ENCODE measurements around the gene RAB3A. TPM values are rescaled to one million over a fixed set of nuclear protein-coding genes. Genes with fewer than 3 reads are reported as not detected.

Gene RAB3A, protein sequence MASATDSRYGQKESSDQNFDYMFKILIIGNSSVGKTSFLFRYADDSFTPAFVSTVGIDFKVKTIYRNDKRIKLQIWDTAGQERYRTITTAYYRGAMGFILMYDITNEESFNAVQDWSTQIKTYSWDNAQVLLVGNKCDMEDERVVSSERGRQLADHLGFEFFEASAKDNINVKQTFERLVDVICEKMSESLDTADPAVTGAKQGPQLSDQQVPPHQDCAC
- 10.4 and 16.2 TPM in 2 replicates for total RNA-seq (2011; cell fraction: chromatin; rRNA removed; ENCODE audit: low replicate concordance)
- total RNA-seq (2011; cell fraction: nucleolus; rRNA removed): 8.7 and 9.3 TPM in 2 replicates
- 7.6 and 8.3 TPM in 2 replicates for total RNA-seq (2011; cell fraction: nucleoplasm; rRNA removed)
- total RNA-seq (2014; rRNA removed) (0.86 and 2.5 TPM in 2 replicates), total RNA-seq (2014; rRNA removed; fragmentation: Illumina TruSeq; extraction: Trizol) (0.26 and 0.69 TPM in 2 replicates), total RNA-seq (2015; rRNA removed; fragmentation: Illumina TruSeq; extraction: Trizol) (1.6 and 1.7 TPM in 2 replicates), total RNA-seq (2021) (3.7 and 5.1 TPM in 2 replicates), polyA plus RNA-seq (2011; rRNA removed) (0.84 and 2.9 TPM in 2 replicates), polyA plus RNA-seq (2014; fragmentation: Illumina TruSeq; extraction: Trizol) (1.9 and 2.8 TPM in 2 replicates), polyA plus RNA-seq (2014; fragmentation: Nextera tagmentation; extraction: Ambion mirVana) (under 1 TPM in 1 of 2 experiments, not detected in 1; 0.17 TPM), polyA plus RNA-seq (2014; rRNA removed) (0.94 and 1.00 TPM in 2 replicates), polyA minus RNA-seq (2011; rRNA and poly(A)+ RNA removed) (6.4 and 9.5 TPM in 2 replicates), Bru-seq, nascent RNA (percentile 53 among the genes with signal in this experiment), BruChase-seq, experiment 1, labeled RNA remaining after a 2-hour chase (percentile 43 among the genes with signal in this experiment), BruChase-seq, experiment 2, labeled RNA remaining after a 6-hour chase (percentile 49 among the genes with signal in this experiment)
- polyA plus RNA-seq (2011; cell fraction: cytosol; rRNA removed): 1.7 and 3.2 TPM in 2 replicates
- polyA plus RNA-seq (2011; cell fraction: nucleus; rRNA removed): 4.7 and 6.5 TPM in 2 replicates
- 1.5 and 2.0 TPM in 2 replicates for polyA plus RNA-seq (2012)
- polyA minus RNA-seq (2011; cell fraction: cytosol; rRNA and poly(A)+ RNA removed): 5.4 and 7.2 TPM in 2 replicates
- polyA minus RNA-seq (2011; cell fraction: nucleus; rRNA and poly(A)+ RNA removed): 3.9 and 8.4 TPM in 2 replicates
- long read RNA-seq, experiment 1: 0 reads
- long read RNA-seq, experiment 2, partial matches to known transcripts: 1 of 3 reads
- long read RNA-seq, experiment 2, other reads (novel, unspliced or antisense): 1 of 3 reads
- long read RNA-seq, experiment 3: 0 reads

DNA sequence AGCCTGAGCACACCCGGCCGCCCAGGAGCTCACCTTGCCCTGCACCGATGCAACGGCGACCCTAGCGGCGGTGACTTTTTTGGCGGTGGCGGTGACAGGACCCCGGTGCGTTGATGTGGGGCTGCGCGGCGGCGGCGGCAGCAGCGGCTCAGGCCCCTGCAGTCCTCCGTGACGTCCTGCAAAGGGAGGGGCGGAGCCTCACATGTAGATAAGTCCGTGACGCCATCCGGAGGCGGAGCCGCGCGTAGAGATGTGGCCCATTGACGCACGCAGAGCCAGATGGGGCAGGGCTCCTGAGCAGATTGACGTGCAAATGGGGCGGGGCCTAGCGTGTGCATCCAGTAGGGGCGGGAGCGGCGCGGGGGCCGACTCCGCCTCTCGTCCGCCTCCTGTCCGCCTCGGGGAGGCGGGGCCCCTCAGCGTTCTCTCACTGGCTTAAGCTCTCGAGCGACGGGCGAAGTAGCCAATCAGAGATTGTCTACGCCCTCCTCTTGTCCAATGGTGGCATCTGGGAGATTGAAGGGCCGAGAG, at the start of gene RAB3A:
RAB3A (minus strand) TSS at position 180 of the 531 bp plus-strand sequence. CDS start 1,302 bp downstream, outside the sequence.
- ChIA-PET CTCF (ENCODE audit: low intra/inter-chr PET ratio) (interaction anchor here (0.8 kb wide), 1 partner anchor 47 kb away, joined by 3 read pairs; no protein-coding TSS in a partner anchor), POLR2A (interaction anchor here (0.5 to 3.5 kb wide), 11 partner anchors 10 to 185 kb away, joined by 3 to 28 read pairs (median 5); partner anchors contain the start of genes IFI30, IQCN, JUND and MPV17L2)
- in situ Hi-C loops (cut with MboI) (no loop called here), intact Hi-C loops (cut with micrococcal nuclease) (loop anchor here (5.0 kb wide), 1 partner anchor 213 kb away; the partner anchor contains the start of gene SSBP4)
- DNase-seq (ENCODE audit: extremely low read depth in 1 of 4, low spot score in 3 of 4) (peak; percentile 96 to 100 (median 98)), FAIRE-seq (peak; percentile 99), ATAC-seq (peak; percentile 96)
- Histone ChIP-seq H3K9ac (ENCODE audit: insufficient read depth in 1 of 2, low read depth in 2 of 2, low read length in 2 of 2) (peak within 1 kb of the TSS; percentile 86 to 95), H3K27me3 (ENCODE audit: control insufficient read depth in 2 of 2, insufficient read depth in 2 of 2, low read length in 2 of 2) (no peaks in the 10 kb centered on the region), H2AFZ (ENCODE audit: low read depth, low read length) (peak within 1 kb of the TSS; percentile 94), H3K79me2 (ENCODE audit: control insufficient read depth, insufficient read depth, low read length) (peaks cover 25% of the 10 kb centered on the region), H3K27ac (ENCODE audit: extremely low read depth, low read depth, low read length) (peak within 1 kb of the TSS; percentile 86), H3K4me2 (ENCODE audit: insufficient read depth, low read length) (peak within 1 kb of the TSS; percentile 97), H3K4me1 (replicated peaks in 1 of 2; ENCODE audit: control insufficient read depth in 2 of 2, insufficient read depth in 2 of 2, low read length in 2 of 2) (peaks cover 14 to 45% of the 10 kb centered on the region in 2 experiments; a peak in 4 of 5 replicates), H3K4me3 (peak within 1 kb of the TSS; percentile 68), H4K20me1 (replicated peaks; ENCODE audit: control insufficient read depth, insufficient read depth, low read length) (no peaks in the 10 kb centered on the region; the same call in 1 of the 2 replicates), H3K36me3 (ENCODE audit: control insufficient read depth, insufficient read depth, low read length) (peaks cover 27% of the 10 kb centered on the region; the same call in 1 of the 3 replicates), H3K9me1 (ENCODE audit: control insufficient read depth, insufficient read depth, low read length) (no peaks in the 10 kb centered on the region), H3K9me3 (replicated peaks; ENCODE audit: control insufficient read depth, insufficient read depth, low read depth, low read length) (no peaks in the 10 kb centered on the region)
- BruUV-seq (replicated peaks): no TSS peak
- WGBS (ENCODE audit: insufficient coverage, low coverage, missing lambda C conversion rate): 0% methylated on average over 49 of the region's 50 CpGs
- TF ChIP-seq NCOA6 (IDR thresholded peaks at IDR 0.05) (no peak), STAT5A (IDR thresholded peaks at IDR 0.05; ENCODE audit: borderline replicate concordance, low read length) (no peak), RUNX1 (IDR thresholded peaks at IDR 0.05; ENCODE audit: low read depth) (no peak), PTTG1 (tag; IDR thresholded peaks at IDR 0.05; ENCODE audit: low read depth) (no peak), CXXC5 (CRISPR knock-in tag; IDR thresholded peaks at IDR 0.05) (peak; percentile 56), POLR2H (tag; IDR thresholded peaks at IDR 0.05; ENCODE audit: low read depth) (no peak), SRSF7 (optimal IDR thresholded peaks at IDR 0.05; ENCODE audit: low read depth, low read length) (no peak), SMC3 (conservative IDR thresholded peaks at IDR 0.05; ENCODE audit: insufficient read depth, low read depth, low read length) (no peak)
- TF ChIP-seq, protein P1, sequence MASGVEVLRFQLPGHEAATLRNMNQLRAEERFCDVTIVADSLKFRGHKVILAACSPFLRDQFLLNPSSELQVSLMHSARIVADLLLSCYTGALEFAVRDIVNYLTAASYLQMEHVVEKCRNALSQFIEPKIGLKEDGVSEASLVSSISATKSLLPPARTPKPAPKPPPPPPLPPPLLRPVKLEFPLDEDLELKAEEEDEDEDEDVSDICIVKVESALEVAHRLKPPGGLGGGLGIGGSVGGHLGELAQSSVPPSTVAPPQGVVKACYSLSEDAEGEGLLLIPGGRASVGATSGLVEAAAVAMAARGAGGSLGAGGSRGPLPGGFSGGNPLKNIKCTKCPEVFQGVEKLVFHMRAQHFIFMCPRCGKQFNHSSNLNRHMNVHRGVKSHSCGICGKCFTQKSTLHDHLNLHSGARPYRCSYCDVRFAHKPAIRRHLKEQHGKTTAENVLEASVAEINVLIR (CRISPR knock-in tag; IDR thresholded peaks at IDR 0.05): peak; percentile 54; the same call in 1 of the 2 replicates
- TF ChIP-seq, protein P2, sequence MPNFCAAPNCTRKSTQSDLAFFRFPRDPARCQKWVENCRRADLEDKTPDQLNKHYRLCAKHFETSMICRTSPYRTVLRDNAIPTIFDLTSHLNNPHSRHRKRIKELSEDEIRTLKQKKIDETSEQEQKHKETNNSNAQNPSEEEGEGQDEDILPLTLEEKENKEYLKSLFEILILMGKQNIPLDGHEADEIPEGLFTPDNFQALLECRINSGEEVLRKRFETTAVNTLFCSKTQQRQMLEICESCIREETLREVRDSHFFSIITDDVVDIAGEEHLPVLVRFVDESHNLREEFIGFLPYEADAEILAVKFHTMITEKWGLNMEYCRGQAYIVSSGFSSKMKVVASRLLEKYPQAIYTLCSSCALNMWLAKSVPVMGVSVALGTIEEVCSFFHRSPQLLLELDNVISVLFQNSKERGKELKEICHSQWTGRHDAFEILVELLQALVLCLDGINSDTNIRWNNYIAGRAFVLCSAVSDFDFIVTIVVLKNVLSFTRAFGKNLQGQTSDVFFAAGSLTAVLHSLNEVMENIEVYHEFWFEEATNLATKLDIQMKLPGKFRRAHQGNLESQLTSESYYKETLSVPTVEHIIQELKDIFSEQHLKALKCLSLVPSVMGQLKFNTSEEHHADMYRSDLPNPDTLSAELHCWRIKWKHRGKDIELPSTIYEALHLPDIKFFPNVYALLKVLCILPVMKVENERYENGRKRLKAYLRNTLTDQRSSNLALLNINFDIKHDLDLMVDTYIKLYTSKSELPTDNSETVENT (CRISPR knock-in tag; IDR thresholded peaks at IDR 0.05): no peak; the same call in 1 of the 2 replicates
- TF ChIP-seq, protein P3, sequence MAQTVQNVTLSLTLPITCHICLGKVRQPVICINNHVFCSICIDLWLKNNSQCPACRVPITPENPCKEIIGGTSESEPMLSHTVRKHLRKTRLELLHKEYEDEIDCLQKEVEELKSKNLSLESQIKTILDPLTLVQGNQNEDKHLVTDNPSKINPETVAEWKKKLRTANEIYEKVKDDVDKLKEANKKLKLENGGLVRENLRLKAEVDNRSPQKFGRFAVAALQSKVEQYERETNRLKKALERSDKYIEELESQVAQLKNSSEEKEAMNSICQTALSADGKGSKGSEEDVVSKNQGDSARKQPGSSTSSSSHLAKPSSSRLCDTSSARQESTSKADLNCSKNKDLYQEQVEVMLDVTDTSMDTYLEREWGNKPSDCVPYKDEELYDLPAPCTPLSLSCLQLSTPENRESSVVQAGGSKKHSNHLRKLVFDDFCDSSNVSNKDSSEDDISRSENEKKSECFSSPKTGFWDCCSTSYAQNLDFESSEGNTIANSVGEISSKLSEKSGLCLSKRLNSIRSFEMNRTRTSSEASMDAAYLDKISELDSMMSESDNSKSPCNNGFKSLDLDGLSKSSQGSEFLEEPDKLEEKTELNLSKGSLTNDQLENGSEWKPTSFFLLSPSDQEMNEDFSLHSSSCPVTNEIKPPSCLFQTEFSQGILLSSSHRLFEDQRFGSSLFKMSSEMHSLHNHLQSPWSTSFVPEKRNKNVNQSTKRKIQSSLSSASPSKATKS (CRISPR knock-in tag; IDR thresholded peaks at IDR 0.05): no peak
